ENCODE results near the gene ZKSCAN8.

ZKSCAN8 gene

DNA sequence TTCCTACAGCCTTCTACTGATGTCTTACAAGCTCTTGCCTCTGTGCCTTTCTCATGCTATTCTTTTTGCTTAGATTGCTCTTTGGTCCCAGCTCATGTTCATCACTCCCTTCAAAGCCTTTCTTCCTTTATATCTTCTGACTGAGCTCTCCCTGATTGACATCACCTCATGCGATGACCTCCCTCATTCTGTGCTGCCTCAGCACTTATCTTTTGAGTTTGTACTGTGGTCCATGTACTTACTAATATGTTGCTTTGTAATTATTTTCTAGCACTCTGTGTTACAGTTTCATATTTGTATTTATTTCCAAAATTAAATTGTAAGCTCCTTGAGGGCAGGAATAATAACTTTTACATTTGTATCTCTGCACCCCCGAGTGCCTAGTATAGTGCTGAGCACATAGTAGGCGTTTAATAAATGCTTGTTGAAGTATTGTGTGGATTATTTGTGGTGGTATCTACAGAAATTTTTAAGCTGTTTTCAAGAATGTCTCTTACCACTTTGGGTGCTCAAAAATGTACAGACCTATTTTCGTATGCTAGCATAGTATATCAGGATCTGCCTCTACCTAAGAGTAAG, 17.4 kb downstream of the ZKSCAN8 start:
- TF ChIP-seq, protein P1, sequence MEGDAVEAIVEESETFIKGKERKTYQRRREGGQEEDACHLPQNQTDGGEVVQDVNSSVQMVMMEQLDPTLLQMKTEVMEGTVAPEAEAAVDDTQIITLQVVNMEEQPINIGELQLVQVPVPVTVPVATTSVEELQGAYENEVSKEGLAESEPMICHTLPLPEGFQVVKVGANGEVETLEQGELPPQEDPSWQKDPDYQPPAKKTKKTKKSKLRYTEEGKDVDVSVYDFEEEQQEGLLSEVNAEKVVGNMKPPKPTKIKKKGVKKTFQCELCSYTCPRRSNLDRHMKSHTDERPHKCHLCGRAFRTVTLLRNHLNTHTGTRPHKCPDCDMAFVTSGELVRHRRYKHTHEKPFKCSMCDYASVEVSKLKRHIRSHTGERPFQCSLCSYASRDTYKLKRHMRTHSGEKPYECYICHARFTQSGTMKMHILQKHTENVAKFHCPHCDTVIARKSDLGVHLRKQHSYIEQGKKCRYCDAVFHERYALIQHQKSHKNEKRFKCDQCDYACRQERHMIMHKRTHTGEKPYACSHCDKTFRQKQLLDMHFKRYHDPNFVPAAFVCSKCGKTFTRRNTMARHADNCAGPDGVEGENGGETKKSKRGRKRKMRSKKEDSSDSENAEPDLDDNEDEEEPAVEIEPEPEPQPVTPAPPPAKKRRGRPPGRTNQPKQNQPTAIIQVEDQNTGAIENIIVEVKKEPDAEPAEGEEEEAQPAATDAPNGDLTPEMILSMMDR (IDR thresholded peaks at IDR 0.05; ENCODE audit: borderline replicate concordance, insufficient read depth, low read depth, low read length): no peak
- no peak overlapping the region for H3K4me3 ChIP-seq (ENCODE audit: low read depth, low read length)

DNA sequence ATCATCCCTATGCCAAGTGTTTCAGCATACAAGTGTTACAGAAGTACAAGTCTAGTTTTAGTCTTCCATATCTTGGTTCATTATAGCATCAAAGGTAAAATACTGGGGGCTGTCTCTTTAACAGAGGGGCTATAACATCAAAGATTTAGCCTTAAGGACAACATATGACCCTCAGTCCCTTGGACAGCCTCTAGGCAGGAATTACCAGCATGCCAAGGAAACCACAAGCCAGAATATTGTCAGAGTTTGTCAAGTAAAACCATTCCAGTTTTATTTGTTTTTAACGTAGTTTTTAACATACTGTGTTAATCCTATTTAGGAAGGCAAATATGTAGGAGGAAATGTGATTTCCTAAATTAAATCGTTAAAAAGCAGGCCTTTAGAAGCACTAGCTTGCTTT, 18.6 kb downstream of the ZKSCAN8 start:
- no peak overlapping the region for H3K4me3 ChIP-seq (ENCODE audit: low read depth, low read length)
- TF ChIP-seq, protein P1 (IDR thresholded peaks at IDR 0.05; ENCODE audit: borderline replicate concordance, insufficient read depth, low read depth, low read length): no peak

DNA sequence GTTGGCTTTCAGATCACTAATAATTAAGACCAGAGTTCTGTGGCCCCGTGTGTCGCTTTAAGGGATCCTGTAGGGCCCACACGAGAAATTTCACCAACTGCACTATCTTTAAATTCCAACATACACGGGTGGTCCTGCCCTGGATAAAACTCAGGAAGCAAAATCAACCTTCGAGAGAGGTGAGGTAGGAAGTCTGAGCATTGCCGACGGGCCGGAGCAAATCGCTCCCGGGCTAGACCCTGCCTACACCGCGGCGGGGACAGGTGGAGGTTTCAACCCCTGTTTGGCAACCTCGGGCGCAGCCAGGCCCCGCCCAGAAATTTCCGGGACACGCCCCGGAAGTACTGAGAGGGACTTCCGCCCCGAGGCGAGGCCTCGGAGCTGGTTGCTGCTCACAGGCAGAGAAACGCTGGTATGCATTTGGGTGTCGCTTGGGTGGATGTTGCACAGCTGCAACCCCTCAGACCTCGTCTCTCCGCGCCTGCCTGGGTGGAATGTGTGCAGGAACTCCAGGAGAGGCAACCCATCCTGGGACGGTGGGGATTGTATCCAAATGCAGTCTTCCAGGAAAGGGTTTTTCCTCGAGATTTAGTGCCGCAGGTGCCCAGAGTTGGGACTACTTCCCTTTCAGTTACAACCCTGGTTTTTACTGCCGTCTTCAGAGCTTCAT, 19.9 kb downstream of the ZKSCAN8 start:
- TF ChIP-seq, protein P1 (IDR thresholded peaks at IDR 0.05; ENCODE audit: borderline replicate concordance, insufficient read depth, low read depth, low read length): no peak
- peak overlapping the region; percentile 48 for H3K4me3 ChIP-seq (ENCODE audit: low read depth, low read length)

DNA sequence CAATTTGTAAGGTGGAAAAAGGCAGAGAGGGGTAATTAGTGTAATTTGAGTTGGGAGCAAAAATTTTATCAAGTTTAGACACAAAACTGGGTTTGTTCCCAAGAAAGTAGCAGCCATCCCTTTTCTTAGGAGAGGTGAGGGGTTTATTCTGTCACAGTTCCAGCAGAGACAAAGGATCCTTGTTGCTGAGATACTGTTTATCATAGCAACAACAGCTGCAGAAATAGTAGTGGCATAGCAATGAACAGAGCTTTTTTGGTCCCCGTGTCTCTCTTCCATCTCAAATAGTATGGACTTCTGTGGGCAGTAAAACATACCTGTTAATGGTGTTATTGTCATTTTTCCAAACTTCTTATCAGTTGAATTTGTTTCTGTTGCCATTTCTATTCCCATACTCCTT, 23.9 kb downstream of the ZKSCAN8 start:
- TF ChIP-seq, protein P1 (IDR thresholded peaks at IDR 0.05; ENCODE audit: borderline replicate concordance, insufficient read depth, low read depth, low read length): no peak
- H3K4me3 ChIP-seq (ENCODE audit: low read depth, low read length): no peak overlapping the region

DNA sequence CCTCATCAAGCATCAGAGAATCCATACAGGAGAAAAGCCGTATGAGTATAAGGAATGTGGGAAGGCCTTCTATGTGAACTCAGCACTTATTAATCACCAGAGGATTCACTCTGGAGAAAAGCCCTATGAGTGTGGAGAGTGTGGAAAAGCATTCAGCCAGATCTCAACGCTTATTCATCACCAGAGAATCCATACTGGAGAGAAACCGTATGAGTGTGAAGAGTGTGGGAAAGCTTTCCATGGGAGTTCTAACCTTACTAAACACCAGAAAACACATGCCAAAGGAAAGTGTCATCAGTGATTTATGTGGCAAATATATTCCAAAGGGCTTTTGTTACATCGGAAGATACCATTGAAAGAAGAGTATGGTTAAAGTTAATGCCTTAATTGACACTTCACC, 25.4 kb downstream of the ZKSCAN8 start:
- TF ChIP-seq, protein P1 (IDR thresholded peaks at IDR 0.05; ENCODE audit: borderline replicate concordance, insufficient read depth, low read depth, low read length): no peak

DNA sequence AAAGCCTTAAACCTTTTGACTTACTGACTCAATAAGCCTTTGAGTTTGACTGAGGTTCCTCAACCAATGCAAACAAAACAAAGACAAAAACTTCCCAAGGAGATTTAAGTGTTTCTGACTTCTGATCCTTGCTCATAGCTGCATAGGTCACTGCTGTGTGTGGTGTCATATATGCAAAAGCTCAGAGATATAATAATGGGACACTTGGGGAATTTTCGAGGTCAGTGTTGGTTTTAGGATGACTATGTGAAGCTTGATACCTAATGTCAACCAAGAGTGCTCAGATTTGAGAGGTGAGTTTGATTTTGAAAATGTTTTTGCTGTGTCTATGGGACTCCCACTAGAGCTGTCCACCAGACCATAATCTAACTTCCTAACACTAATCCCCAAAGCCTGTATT, 26.2 kb downstream of the ZKSCAN8 start:
- TF ChIP-seq, protein P1 (IDR thresholded peaks at IDR 0.05; ENCODE audit: borderline replicate concordance, insufficient read depth, low read depth, low read length): no peak
- H3K4me3 ChIP-seq (ENCODE audit: low read depth, low read length): no peak overlapping the region

More for the DNA sequence above, 25.4 kb downstream of the ZKSCAN8 start:
- no peak overlapping the region for H3K4me3 ChIP-seq (ENCODE audit: low read depth, low read length)

DNA sequence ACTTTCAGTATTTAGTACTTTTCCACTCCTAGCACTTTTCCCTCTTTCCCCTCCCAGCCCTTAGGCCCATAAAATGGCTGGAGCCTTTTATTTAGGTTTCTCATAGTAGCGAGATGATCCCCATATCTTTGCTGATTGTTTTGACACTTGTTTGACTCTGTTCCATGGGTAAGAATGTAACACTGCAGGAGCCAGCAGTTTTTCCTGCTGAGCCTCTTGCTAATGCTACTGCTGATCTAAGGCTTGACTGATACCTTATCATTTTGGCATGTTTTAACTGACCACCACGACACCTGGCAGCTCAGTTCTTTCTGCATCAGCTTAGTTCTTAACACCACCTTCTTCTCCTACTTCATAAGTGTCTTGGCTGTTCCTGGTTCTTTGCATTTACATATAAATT, 29.6 kb downstream of the ZKSCAN8 start:
- no peak overlapping the region for H3K4me3 ChIP-seq (ENCODE audit: low read depth, low read length)
- TF ChIP-seq, protein P1 (IDR thresholded peaks at IDR 0.05; ENCODE audit: borderline replicate concordance, insufficient read depth, low read depth, low read length): no peak
